Measurements from ENCODE around the gene IKBKE. TPM values are rescaled to one million over a fixed set of nuclear protein-coding genes. Genes with fewer than 3 reads are reported as not detected.

The IKBKE gene
- polyA plus RNA-seq, 2 of the 4 experiments (the other 2 are of a cell fraction), result 6.3 to 6.4 TPM

DNA sequence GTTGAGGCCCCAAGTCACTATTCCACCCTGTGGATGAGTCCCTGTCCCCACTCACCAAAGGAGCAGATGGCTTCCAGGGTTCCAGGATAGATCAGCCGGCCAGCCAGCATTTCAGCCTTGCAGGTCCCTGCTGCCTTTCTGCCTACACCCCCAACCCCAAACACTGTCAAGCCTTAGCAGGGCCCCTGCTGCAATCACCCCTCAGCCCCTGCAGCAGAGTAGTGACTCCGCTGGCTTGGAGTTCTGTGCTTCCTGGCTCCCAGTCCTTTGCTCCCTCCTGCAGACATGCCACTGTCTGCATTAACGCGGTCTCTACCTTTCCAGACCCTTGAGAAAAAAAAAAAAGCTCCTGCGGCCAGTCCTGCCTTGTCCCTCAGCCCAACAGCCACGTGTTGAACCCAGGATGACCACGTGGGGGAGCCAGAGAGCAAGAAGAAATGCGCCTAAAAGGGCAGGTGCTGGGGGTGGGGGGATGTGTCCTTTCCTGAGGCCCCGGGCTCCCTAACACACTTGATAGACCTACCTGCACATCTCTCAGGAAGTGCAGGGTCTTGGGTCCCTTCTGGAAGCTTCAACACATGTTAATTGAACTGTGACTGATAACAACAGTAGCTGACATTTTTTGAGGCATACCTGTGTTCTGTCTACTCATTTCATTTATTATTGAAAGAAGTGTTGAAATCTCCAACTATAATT is 74.4 kb downstream of the IKBKE start:
- Histone ChIP-seq H3K27ac (no peak overlapping the region), H3K4me2 (no peak overlapping the region), H3K9me3 (no peaks in the 10 kb centered on the region), H3K4me1 (no peaks in the 10 kb centered on the region), H3K4me3 (no peak overlapping the region)
- 9% methylated on average over 9 of the region's 9 CpGs for WGBS (ENCODE audit: missing lambda C conversion rate)
- peak; percentile 92 to 96 for ATAC-seq
- DNase-seq (ENCODE audit: low read depth in 1 of 2, low spot score in 1 of 2), result peak; percentile 57 to 79
- CTCF ChIA-PET, result interaction anchor here (0.6 to 14.4 kb wide), 49 partner anchors 9 to 441 kb away, joined by 3 to 219 read pairs (median 5); partner anchors contain the start of genes EIF2D and IKBKE
- no peak for FAIRE-seq
- TF ChIP-seq, protein P1, sequence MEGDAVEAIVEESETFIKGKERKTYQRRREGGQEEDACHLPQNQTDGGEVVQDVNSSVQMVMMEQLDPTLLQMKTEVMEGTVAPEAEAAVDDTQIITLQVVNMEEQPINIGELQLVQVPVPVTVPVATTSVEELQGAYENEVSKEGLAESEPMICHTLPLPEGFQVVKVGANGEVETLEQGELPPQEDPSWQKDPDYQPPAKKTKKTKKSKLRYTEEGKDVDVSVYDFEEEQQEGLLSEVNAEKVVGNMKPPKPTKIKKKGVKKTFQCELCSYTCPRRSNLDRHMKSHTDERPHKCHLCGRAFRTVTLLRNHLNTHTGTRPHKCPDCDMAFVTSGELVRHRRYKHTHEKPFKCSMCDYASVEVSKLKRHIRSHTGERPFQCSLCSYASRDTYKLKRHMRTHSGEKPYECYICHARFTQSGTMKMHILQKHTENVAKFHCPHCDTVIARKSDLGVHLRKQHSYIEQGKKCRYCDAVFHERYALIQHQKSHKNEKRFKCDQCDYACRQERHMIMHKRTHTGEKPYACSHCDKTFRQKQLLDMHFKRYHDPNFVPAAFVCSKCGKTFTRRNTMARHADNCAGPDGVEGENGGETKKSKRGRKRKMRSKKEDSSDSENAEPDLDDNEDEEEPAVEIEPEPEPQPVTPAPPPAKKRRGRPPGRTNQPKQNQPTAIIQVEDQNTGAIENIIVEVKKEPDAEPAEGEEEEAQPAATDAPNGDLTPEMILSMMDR (IDR thresholded peaks at IDR 0.05), result peak; percentile 85
- TF ChIP-seq RAD21 (conservative IDR thresholded peaks at IDR 0.05 in 1 of 2, IDR thresholded peaks at IDR 0.05 in 1 of 2) (peak; percentile 64 to 72), NPAS2 (CRISPR knock-in tag; IDR thresholded peaks at IDR 0.05; ENCODE audit: borderline replicate concordance) (no peak), HEYL (CRISPR knock-in tag; IDR thresholded peaks at IDR 0.05) (no peak), ESRRA (IDR thresholded peaks at IDR 0.05; ENCODE audit: borderline replicate concordance, low read length) (no peak), SMC3 (IDR thresholded peaks at IDR 0.05) (peak; percentile 84), MYC (IDR thresholded peaks at IDR 0.05; ENCODE audit: borderline replicate concordance, low read length) (0 out of 2 replicates have a peak, but pooled peaks have one; percentile 33)
- TF ChIP-seq, protein P2, sequence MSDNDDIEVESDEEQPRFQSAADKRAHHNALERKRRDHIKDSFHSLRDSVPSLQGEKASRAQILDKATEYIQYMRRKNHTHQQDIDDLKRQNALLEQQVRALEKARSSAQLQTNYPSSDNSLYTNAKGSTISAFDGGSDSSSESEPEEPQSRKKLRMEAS (IDR thresholded peaks at IDR 0.05), result peak; percentile 81
- TF ChIP-seq, protein P3, sequence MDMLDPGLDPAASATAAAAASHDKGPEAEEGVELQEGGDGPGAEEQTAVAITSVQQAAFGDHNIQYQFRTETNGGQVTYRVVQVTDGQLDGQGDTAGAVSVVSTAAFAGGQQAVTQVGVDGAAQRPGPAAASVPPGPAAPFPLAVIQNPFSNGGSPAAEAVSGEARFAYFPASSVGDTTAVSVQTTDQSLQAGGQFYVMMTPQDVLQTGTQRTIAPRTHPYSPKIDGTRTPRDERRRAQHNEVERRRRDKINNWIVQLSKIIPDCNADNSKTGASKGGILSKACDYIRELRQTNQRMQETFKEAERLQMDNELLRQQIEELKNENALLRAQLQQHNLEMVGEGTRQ (IDR thresholded peaks at IDR 0.05), result peak; percentile 71
- POLR2A ChIA-PET, result interaction anchor here (0.6 kb wide), 1 partner anchor 46 kb away, joined by 4 read pairs; no protein-coding TSS in a partner anchor

DNA sequence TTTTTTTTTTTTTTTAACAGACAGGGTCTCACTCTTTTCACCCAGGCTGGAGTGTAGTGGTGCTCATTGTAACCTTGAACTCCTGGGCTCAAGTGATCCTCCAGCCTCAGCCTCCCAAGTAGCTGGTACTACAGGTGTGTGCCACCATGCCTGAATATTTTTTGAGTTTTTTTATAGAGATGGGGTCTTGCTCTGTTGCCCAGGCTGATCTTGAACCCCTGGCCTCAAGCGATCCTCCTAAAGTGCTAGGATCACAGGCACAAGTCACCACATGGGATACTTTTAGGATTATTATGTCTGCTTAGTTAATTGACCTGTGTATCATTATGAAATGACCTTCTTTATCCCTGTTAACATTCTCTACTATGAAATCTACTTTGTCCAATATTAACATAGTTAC is 75.1 kb downstream of the IKBKE start:
- Histone ChIP-seq H3K9me3 (no peaks in the 10 kb centered on the region), H3K4me2 (no peak overlapping the region), H3K4me3 (no peak overlapping the region), H3K4me1 (no peaks in the 10 kb centered on the region), H3K27ac (no peak overlapping the region)
- ChIA-PET POLR2A (interaction anchor here (0.6 kb wide), 1 partner anchor 46 kb away, joined by 4 read pairs; no protein-coding TSS in a partner anchor), CTCF (interaction anchor here (0.6 to 14.4 kb wide), 40 partner anchors 10 to 441 kb away, joined by 3 to 219 read pairs (median 6); partner anchors contain the start of genes EIF2D and IKBKE)
- peak in 1 of 2 experiments; percentile 22; a peak in 2 of 6 replicates for ATAC-seq
- no peak for TF ChIP-seq MAZ (IDR thresholded peaks at IDR 0.05; ENCODE audit: borderline replicate concordance, low read depth, low read length)
- TF ChIP-seq, protein P4, sequence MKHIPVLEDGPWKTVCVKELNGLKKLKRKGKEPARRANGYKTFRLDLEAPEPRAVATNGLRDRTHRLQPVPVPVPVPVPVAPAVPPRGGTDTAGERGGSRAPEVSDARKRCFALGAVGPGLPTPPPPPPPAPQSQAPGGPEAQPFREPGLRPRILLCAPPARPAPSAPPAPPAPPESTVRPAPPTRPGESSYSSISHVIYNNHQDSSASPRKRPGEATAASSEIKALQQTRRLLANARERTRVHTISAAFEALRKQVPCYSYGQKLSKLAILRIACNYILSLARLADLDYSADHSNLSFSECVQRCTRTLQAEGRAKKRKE (CRISPR knock-in tag; IDR thresholded peaks at IDR 0.05; ENCODE audit: low read depth), result no peak
- TF ChIP-seq JUNB (IDR thresholded peaks at IDR 0.05), result no peak
- TF ChIP-seq, protein P5, sequence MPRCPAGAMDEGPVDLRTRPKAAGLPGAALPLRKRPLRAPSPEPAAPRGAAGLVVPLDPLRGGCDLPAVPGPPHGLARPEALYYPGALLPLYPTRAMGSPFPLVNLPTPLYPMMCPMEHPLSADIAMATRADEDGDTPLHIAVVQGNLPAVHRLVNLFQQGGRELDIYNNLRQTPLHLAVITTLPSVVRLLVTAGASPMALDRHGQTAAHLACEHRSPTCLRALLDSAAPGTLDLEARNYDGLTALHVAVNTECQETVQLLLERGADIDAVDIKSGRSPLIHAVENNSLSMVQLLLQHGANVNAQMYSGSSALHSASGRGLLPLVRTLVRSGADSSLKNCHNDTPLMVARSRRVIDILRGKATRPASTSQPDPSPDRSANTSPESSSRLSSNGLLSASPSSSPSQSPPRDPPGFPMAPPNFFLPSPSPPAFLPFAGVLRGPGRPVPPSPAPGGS (IDR thresholded peaks at IDR 0.05), result no peak
- TF ChIP-seq, protein P6, sequence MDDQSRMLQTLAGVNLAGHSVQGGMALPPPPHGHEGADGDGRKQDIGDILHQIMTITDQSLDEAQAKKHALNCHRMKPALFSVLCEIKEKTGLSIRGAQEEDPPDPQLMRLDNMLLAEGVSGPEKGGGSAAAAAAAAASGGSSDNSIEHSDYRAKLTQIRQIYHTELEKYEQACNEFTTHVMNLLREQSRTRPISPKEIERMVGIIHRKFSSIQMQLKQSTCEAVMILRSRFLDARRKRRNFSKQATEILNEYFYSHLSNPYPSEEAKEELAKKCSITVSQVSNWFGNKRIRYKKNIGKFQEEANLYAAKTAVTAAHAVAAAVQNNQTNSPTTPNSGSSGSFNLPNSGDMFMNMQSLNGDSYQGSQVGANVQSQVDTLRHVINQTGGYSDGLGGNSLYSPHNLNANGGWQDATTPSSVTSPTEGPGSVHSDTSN (IDR thresholded peaks at IDR 0.05), result no peak
- no peak for TF ChIP-seq FOSL2 (IDR thresholded peaks at IDR 0.05)
- TF ChIP-seq FOSL2 (CRISPR knock-in tag; IDR thresholded peaks at IDR 0.05), result no peak
- TF ChIP-seq BHLHE40 (IDR thresholded peaks at IDR 0.05; ENCODE audit: low read depth, low read length), result no peak
- 92% methylated on average over 1 of the region's 1 CpG for WGBS (ENCODE audit: missing lambda C conversion rate)
- no peak for DNase-seq (ENCODE audit: low read depth in 1 of 2, low spot score in 1 of 2)
- FAIRE-seq, result no peak

Small RNA genes lying within 50 kb of the gene (small RNA-seq; reads per million reads assigned to genes)
- 0 reads per million in 6 experiments for gene MIR6769B

Other genes starting within 250 kb of the IKBKE start
- 2.0 and 2.2 TPM in 2 replicates for gene RASSF5, start 37.1 kb downstream of the IKBKE start, polyA plus RNA-seq (2011; rRNA removed)
- 1.4 to 2.2 TPM (median 1.9 TPM) in 3 replicates for gene RASSF5, start 37.1 kb downstream of the IKBKE start, polyA plus RNA-seq (2017; fragmentation: RNase III; extraction: RNeasy Plus Mini Kit Qiagen cat#74134 plus additional on column Dnase treatment)
- gene EIF2D, start 142.0 kb downstream of the IKBKE start, polyA plus RNA-seq (2011; rRNA removed), result 63.2 and 72.6 TPM in 2 replicates
- gene EIF2D, start 142.0 kb downstream of the IKBKE start, polyA plus RNA-seq (2017; fragmentation: RNase III; extraction: RNeasy Plus Mini Kit Qiagen cat#74134 plus additional on column Dnase treatment), result 31.8 to 32.7 TPM (median 32.5 TPM) in 3 replicates
- gene DYRK3, start 165.1 kb downstream of the IKBKE start, polyA plus RNA-seq (2011; rRNA removed), result 7.3 and 9.3 TPM in 2 replicates
- 8.2 to 8.8 TPM (median 8.7 TPM) in 3 replicates for gene DYRK3, start 165.1 kb downstream of the IKBKE start, polyA plus RNA-seq (2017; fragmentation: RNase III; extraction: RNeasy Plus Mini Kit Qiagen cat#74134 plus additional on column Dnase treatment)
- 37.2 and 48.5 TPM in 2 replicates for gene MAPKAPK2, start 214.4 kb downstream of the IKBKE start, polyA plus RNA-seq (2011; rRNA removed)
- gene MAPKAPK2, start 214.4 kb downstream of the IKBKE start, polyA plus RNA-seq (2017; fragmentation: RNase III; extraction: RNeasy Plus Mini Kit Qiagen cat#74134 plus additional on column Dnase treatment), result 36.5 to 43.8 TPM (median 43.0 TPM) in 3 replicates